Mesenchymal stem cell (in vitro differentiated cells and primary cell): ENCODE measurements around the gene ANKS4B.

Source experiments
- DNase-seq: peaks from one replicate; pipeline ENCODE4 v3.0.0-alpha.2; 2013
- H2AFZ ChIP-seq: one replicate; pipeline ENCODE4 v1.6.1; 2013; ENCODE audit warnings: low read depth, mild to moderate bottlenecking, control low read depth, inconsistent platforms, low read length, moderate library complexity
- H2AK5ac ChIP-seq: 2 replicates; pipeline ENCODE4 v1.6.1; 2013; ENCODE audit warnings: low read length, moderate library complexity, mild to moderate bottlenecking, inconsistent platforms; ENCODE audit not compliant: severe bottlenecking
- H2BK120ac ChIP-seq: one replicate; pipeline ENCODE4 v1.6.1; 2013; ENCODE audit warnings: low read depth, mild to moderate bottlenecking, inconsistent platforms, low read length, moderate library complexity
- H2BK12ac ChIP-seq, 2 experiments: one replicate each; pipeline ENCODE4 v1.6.1; 2013; ENCODE audit warnings: inconsistent platforms in 2 of 2, low read length in 2 of 2, mild to moderate bottlenecking in 2 of 2, moderate library complexity in 2 of 2, control low read depth in 1 of 2
- H2BK15ac ChIP-seq: one replicate; pipeline ENCODE4 v1.6.1; 2013; ENCODE audit warnings: mild to moderate bottlenecking, low read depth, inconsistent platforms; ENCODE audit not compliant: poor library complexity, severe bottlenecking
- H2BK5ac ChIP-seq: 2 replicates; pipeline ENCODE4 v1.6.1; 2013; ENCODE audit warnings: low read depth, mild to moderate bottlenecking, low read length, control low read depth, inconsistent platforms; ENCODE audit not compliant: poor library complexity, severe bottlenecking
- H3K14ac ChIP-seq, 2 experiments: one replicate each; pipeline ENCODE4 v1.6.1; 2013; ENCODE audit warnings: inconsistent platforms in 2 of 2, low read length in 2 of 2, control low read depth in 1 of 2, mild to moderate bottlenecking in 1 of 2, moderate library complexity in 1 of 2
- H3K18ac ChIP-seq, 2 experiments: one replicate each; pipeline ENCODE4 v1.6.1; 2013; ENCODE audit warnings: inconsistent platforms in 2 of 2, low read length in 2 of 2, control low read depth in 1 of 2, low read depth in 1 of 2, mild to moderate bottlenecking in 1 of 2
- H3K23ac ChIP-seq, 2 experiments: one replicate each; pipeline ENCODE4 v1.6.1; 2013; ENCODE audit warnings: inconsistent platforms in 2 of 2, low read length in 2 of 2, mild to moderate bottlenecking in 2 of 2, moderate library complexity in 2 of 2, control low read depth in 1 of 2
- H3K27ac ChIP-seq: 2 replicates; pipeline ENCODE4 v1.5.1; 2013; ENCODE audit warnings: mild to moderate bottlenecking, moderate library complexity, low read length, control low read depth, inconsistent platforms; ENCODE audit not compliant: poor library complexity, severe bottlenecking
- H3K27me3 ChIP-seq, 2 experiments: 2 replicates each; pipeline versions ENCODE4 v1.6.1 to v1.7.0; 2013; ENCODE audit warnings: low read length in 2 of 2, mild to moderate bottlenecking in 2 of 2, moderate library complexity in 2 of 2, control low read depth in 1 of 2, inconsistent platforms in 1 of 2; ENCODE audit not compliant: control insufficient read depth in 1 of 2, insufficient read depth in 1 of 2
- H3K36me3 ChIP-seq, 2 experiments: 2 replicates each; pipeline versions ENCODE4 v1.6.1 to v1.7.0; 2013; ENCODE audit warnings: low read length in 2 of 2, control low read depth in 1 of 2, inconsistent platforms in 1 of 2, low read depth in 1 of 2, mild to moderate bottlenecking in 1 of 2; ENCODE audit not compliant: insufficient read depth in 2 of 2, control insufficient read depth in 1 of 2
- H3K4ac ChIP-seq, 2 experiments: one replicate each; pipeline ENCODE4 v1.6.1; 2013; ENCODE audit warnings: inconsistent platforms in 2 of 2, low read length in 2 of 2, mild to moderate bottlenecking in 2 of 2, moderate library complexity in 2 of 2, control low read depth in 1 of 2, low read depth in 1 of 2
- H3K4me1 ChIP-seq: 2 replicates; pipeline ENCODE4 v1.6.1; 2013; ENCODE audit warnings: low read depth, low read length, control low read depth; ENCODE audit not compliant: control insufficient read depth, insufficient read depth
- H3K4me2 ChIP-seq: 2 replicates; pipeline ENCODE4 v1.6.1; 2013; ENCODE audit warnings: low read length, mild to moderate bottlenecking, inconsistent platforms; ENCODE audit not compliant: poor library complexity, severe bottlenecking
- H3K4me3 ChIP-seq, 2 experiments: 2 replicates each; pipeline versions ENCODE4 v1.5.1 to v1.7.0; 2013; ENCODE audit warnings: low read length in 2 of 2, mild to moderate bottlenecking in 2 of 2, control low read depth in 1 of 2, low read depth in 1 of 2; ENCODE audit not compliant: insufficient read depth in 1 of 2
- H3K79me1 ChIP-seq: replicated peaks from 2 replicates; pipeline ENCODE4 v1.6.1; 2013; ENCODE audit warnings: mild to moderate bottlenecking, control low read depth, low read length, inconsistent platforms; ENCODE audit not compliant: poor library complexity, severe bottlenecking
- H3K9ac ChIP-seq: 2 replicates; pipeline ENCODE4 v1.7.0; 2013; ENCODE audit warnings: mild to moderate bottlenecking, low read length, moderate library complexity
- H3K9me3 ChIP-seq: 2 replicates; pipeline ENCODE4 v1.7.0; 2013; ENCODE audit warnings: mild to moderate bottlenecking, low read length; ENCODE audit not compliant: control insufficient read depth
- H4K8ac ChIP-seq: one replicate; pipeline ENCODE4 v1.6.1; 2013; ENCODE audit warnings: inconsistent platforms, mild to moderate bottlenecking, low read length, moderate library complexity
- H4K91ac ChIP-seq: one replicate; pipeline ENCODE4 v1.6.1; 2013; ENCODE audit warnings: mild to moderate bottlenecking, low read length, inconsistent platforms
- WGBS: methylation state at CpG from one replicate; pipeline ENCODE4 v1.1.7; 2013; ENCODE audit warnings: mixed read lengths; 5-methylcytosine and 5-hydroxymethylcytosine counted together

ANKS4B gene

GRCh38 chr16:21276090-21276489, 42.6 kb downstream of the ANKS4B start:
- no peaks in the 10 kb centered on the region for H3K79me1 ChIP-seq
- no peak overlapping the region for H2BK12ac ChIP-seq
- H3K4me2 ChIP-seq = no peak overlapping the region
- H3K9ac ChIP-seq = no peak overlapping the region
- no peak overlapping the region for H2AFZ ChIP-seq
- WGBS = 88% methylated on average over 9 of the region's 9 CpGs
- no peak overlapping the region for H3K4ac ChIP-seq
- H4K91ac ChIP-seq = no peak overlapping the region
- no peak overlapping the region for H2BK120ac ChIP-seq
- H3K9me3 ChIP-seq = no peaks in the 10 kb centered on the region
- H4K8ac ChIP-seq = no peak overlapping the region
- no peak for DNase-seq
- H3K4me1 ChIP-seq = peaks cover 9% of the 10 kb centered on the region
- H2BK15ac ChIP-seq = no peak overlapping the region
- H3K14ac ChIP-seq = no peak overlapping the region
- no peak overlapping the region for H3K18ac ChIP-seq
- no peak overlapping the region for H2AK5ac ChIP-seq
- H3K36me3 ChIP-seq = peaks cover 0 to 3% of the 10 kb centered on the region in 2 experiments
- H3K4me3 ChIP-seq = no peak overlapping the region
- peaks cover 16 to 56% of the 10 kb centered on the region in 2 experiments for H3K27me3 ChIP-seq
- no peak overlapping the region for H2BK5ac ChIP-seq
- H3K23ac ChIP-seq = no peak overlapping the region
- no peak overlapping the region for H3K27ac ChIP-seq

- no peak overlapping the region for H4K91ac ChIP-seq
- peaks cover 16 to 60% of the 10 kb centered on the region in 2 experiments for H3K27me3 ChIP-seq
- no peak overlapping the region for H2BK12ac ChIP-seq
- no peak overlapping the region for H3K4ac ChIP-seq
- no peaks in the 10 kb centered on the region for H3K79me1 ChIP-seq
- no peak overlapping the region for H3K23ac ChIP-seq
- H3K9ac ChIP-seq = peak overlapping the region; percentile 75
- peaks cover 0 to 3% of the 10 kb centered on the region in 2 experiments for H3K36me3 ChIP-seq
- H3K18ac ChIP-seq = no peak overlapping the region
- peaks cover 9% of the 10 kb centered on the region for H3K4me1 ChIP-seq
- WGBS = 85% methylated on average over 17 of the region's 17 CpGs
- no peak overlapping the region for H3K27ac ChIP-seq
- H2AK5ac ChIP-seq = no peak overlapping the region
- peak overlapping the region; percentile 80 for H3K4me2 ChIP-seq
- no peak overlapping the region for H2BK120ac ChIP-seq
- no peak overlapping the region for H2BK5ac ChIP-seq
- H2BK15ac ChIP-seq = no peak overlapping the region
- peak overlapping the region in 1 of 2 experiments; percentile 78 for H3K4me3 ChIP-seq
- no peak overlapping the region for H4K8ac ChIP-seq
- no peak for DNase-seq
- H2AFZ ChIP-seq = no peak overlapping the region
- H3K9me3 ChIP-seq = no peaks in the 10 kb centered on the region
- H3K14ac ChIP-seq = no peak overlapping the region
Measured at GRCh38 chr16:21277045-21277926, 43.8 kb downstream of the ANKS4B start.

GRCh38 chr16:21277927-21278706, 44.6 kb downstream of the ANKS4B start, which contains the start of gene CRYM:
CRYM (minus strand) TSS chr16:21278290; CDS start chr16:21278251, 39 bp downstream.
- H2BK120ac ChIP-seq = no peak within 1 kb of the TSS
- no peak within 1 kb of the TSS for H3K4ac ChIP-seq
- peak within 1 kb of the TSS; percentile 15 for H2AFZ ChIP-seq
- peaks cover 9% of the 10 kb centered on the region for H3K4me1 ChIP-seq
- H3K9ac ChIP-seq = peak within 1 kb of the TSS; percentile 75
- peak within 1 kb of the TSS; percentile 59 for H4K8ac ChIP-seq
- H4K91ac ChIP-seq = no peak within 1 kb of the TSS
- H3K79me1 ChIP-seq = no peaks in the 10 kb centered on the region
- no peak within 1 kb of the TSS for H2AK5ac ChIP-seq
- H3K27ac ChIP-seq = no peak within 1 kb of the TSS
- no peak within 1 kb of the TSS for H2BK15ac ChIP-seq
- no peak within 1 kb of the TSS for H3K18ac ChIP-seq
- WGBS = 4% methylated on average over 36 of the region's 46 CpGs
- H3K14ac ChIP-seq = no peak within 1 kb of the TSS
- H3K9me3 ChIP-seq = no peaks in the 10 kb centered on the region
- peaks cover 16 to 60% of the 10 kb centered on the region in 2 experiments for H3K27me3 ChIP-seq
- no peak within 1 kb of the TSS for H3K23ac ChIP-seq
- H2BK5ac ChIP-seq = no peak within 1 kb of the TSS
- peaks cover 0 to 3% of the 10 kb centered on the region in 2 experiments for H3K36me3 ChIP-seq
- peak within 1 kb of the TSS; percentile 80 for H3K4me2 ChIP-seq
- no peak within 1 kb of the TSS for H2BK12ac ChIP-seq
- peak; percentile 26 for DNase-seq
- H3K4me3 ChIP-seq = peak within 1 kb of the TSS; percentile 36 to 78

DNA sequence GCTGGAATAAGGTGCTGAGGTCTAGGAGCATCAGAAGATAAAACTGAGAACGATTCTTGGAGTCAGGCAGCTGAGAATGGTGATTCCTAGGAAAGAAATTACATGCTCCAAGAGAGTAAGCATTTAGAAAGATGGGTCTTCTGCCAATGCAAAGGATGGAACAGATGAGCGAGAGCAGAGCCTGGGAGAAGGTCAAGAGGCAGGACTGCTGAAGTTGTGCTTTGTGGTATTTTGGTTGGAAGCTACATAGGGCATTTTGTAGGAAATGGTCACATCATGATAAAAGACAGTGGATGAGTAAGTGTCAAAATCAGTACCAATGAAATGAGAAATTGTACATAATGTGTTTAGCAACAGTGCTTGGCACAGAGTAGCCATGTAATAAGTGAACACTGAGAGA, 46.0 kb downstream of the ANKS4B start:
- no peak overlapping the region for H3K14ac ChIP-seq
- no peak overlapping the region for H3K4me3 ChIP-seq
- H4K91ac ChIP-seq = no peak overlapping the region
- H3K23ac ChIP-seq = no peak overlapping the region
- peaks cover 0 to 3% of the 10 kb centered on the region in 2 experiments for H3K36me3 ChIP-seq
- H3K18ac ChIP-seq = no peak overlapping the region
- DNase-seq = no peak
- peaks cover 16 to 52% of the 10 kb centered on the region in 2 experiments for H3K27me3 ChIP-seq
- no peak overlapping the region for H2BK12ac ChIP-seq
- no peak overlapping the region for H2BK15ac ChIP-seq
- H2BK120ac ChIP-seq = no peak overlapping the region
- H3K9ac ChIP-seq = no peak overlapping the region
- no peak overlapping the region for H3K4ac ChIP-seq
- H3K4me2 ChIP-seq = no peak overlapping the region
- peaks cover 10% of the 10 kb centered on the region for H3K4me1 ChIP-seq
- no peaks in the 10 kb centered on the region for H3K9me3 ChIP-seq
- no peaks in the 10 kb centered on the region for H3K79me1 ChIP-seq
- no peak overlapping the region for H3K27ac ChIP-seq
- H2BK5ac ChIP-seq = no peak overlapping the region
- no peak overlapping the region for H2AK5ac ChIP-seq
- 76% methylated on average over 2 of the region's 2 CpGs for WGBS
- no peak overlapping the region for H2AFZ ChIP-seq
- no peak overlapping the region for H4K8ac ChIP-seq
